OCI-M2 (cell line): Measurements from ENCODE around the gene MOB3B.
"Not testable (repeated sequence)": the region's sequence is repeated elsewhere in the genome, so short reads cannot be mapped to it uniquely, and the experiment has no call there.

Experiments
- DNase-seq: peaks from one replicate; lab custom pipeline; 2025; ENCODE audit not compliant: unreplicated experiment; lab: John Stamatoyannopoulos, UW

The MOB3B gene

DNA sequence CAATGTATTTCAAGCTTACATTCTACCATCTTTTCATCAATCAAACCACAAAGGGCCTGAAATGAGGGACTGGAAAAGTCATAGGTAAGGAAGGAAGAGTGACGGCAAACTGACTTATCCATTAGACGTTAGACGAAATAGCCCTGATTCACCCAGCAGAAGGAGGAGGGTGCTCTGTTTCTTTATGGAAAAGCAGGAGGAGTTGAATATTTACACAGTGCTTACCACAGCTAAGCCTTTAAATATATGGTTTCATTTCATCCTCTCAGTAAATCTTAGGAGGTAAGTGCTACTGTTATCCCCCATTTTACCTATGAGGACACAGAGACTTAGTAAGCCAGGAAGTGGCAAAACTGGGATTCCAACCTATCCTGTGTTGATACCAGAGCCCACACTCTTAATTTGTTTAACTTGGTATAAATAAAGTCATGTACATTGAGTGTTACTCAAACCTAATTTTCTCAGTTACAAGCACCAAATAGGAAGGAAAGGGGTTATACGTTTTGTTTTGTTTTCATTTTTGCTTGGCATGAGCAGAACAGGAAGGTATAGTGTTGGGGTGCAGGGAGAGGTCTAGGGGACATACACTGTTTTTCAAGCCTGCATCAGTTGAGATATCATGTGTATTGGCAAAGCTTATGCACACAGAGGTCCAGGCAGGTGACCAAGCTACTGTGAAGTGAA, 103.6 kb downstream of the MOB3B start:
- DNase-seq, result no peak

- no peak for DNase-seq
Measured at GRCh38 chr9:27423915-27424710, 105.5 kb downstream of the MOB3B start.

DNA sequence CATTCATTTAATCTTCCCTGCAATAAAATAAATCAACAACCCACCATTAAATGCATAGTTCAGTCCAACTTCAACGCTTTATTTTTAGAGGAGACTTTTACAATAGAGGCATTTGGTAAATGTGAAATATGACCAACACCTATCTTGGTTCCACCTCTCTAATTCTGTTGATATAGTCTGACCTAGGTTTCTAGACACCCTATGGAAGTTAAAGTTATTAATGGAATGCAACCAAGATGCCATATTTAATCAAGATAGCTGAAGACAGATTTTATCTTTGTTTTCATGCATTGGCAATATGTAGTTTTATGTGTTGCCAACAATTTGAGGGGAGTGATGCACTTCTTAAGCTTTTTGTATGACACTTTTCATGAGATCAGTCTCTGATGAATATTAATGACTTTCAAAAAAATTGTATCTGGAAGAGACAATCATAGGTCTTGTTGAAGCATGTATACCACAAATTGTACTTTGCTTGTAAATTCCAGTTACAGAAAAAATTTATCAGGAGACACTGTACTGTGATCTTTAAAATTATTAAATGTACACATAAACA, 107.3 kb downstream of the MOB3B start:
- no peak for DNase-seq

- DNase-seq, result no peak
Measured at GRCh38 chr9:27421577-27421976, 108.0 kb downstream of the MOB3B start.

- DNase-seq, result not testable (repeated sequence)
Measured at GRCh38 chr9:27419558-27419957, 110.1 kb downstream of the MOB3B start.

GRCh38 chr9:27414220-27414761, 115.3 kb downstream of the MOB3B start:
- no peak for DNase-seq

DNA sequence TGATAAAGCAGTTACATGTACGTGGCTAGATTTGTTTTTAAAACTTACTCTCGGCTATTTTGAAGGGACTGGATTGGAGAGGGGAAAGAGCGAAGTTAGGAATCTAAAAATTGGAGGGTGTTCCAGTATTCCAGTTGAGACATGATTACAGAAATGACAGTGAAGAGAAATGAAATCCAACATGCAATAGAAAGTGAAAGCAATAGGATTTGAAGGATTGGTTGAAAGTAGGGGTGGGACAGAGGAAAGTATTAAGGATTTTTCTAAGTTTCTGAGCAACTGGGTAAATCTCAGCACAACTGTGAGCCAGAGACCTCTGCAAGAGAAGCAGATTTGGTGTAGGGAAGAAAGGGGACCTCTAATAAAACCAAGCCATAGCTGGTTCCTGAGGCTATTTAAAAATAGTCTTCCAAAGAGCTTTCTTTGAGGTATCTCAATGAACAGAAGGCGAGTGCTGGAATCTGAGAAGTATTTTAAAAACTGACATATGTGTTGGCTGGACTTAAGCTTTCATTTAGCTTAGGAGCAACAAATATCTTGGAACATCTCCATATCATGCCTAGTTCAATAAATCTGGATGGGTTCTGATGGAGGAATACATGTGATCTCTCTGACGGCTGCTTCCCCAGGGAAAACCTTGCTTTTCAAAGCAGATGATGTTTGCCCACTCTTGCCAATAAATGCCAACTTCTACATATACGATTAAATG, 115.9 kb downstream of the MOB3B start:
- DNase-seq, result no peak

GRCh38 chr9:27412963-27413362, 116.7 kb downstream of the MOB3B start:
- no peak for DNase-seq

DNA sequence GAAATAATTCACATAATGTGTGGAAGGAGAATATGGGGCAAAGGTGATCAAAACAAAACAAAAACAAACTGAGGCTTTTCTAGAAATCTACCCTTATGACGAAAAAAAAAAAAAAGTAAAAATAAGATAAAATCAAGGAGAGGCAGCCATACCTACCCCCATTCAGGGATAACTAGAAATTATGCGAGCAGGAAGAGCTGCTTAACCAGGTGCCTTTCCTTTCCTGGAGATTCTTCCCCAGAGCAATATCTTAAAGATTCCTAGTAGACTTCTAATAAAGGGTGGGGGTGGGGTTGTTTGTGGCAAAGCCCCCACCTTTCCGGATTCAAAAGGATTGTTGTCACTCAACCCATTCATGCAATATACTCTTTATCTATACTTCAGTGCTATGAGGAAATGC, 117.5 kb downstream of the MOB3B start:
- no peak for DNase-seq

DNA sequence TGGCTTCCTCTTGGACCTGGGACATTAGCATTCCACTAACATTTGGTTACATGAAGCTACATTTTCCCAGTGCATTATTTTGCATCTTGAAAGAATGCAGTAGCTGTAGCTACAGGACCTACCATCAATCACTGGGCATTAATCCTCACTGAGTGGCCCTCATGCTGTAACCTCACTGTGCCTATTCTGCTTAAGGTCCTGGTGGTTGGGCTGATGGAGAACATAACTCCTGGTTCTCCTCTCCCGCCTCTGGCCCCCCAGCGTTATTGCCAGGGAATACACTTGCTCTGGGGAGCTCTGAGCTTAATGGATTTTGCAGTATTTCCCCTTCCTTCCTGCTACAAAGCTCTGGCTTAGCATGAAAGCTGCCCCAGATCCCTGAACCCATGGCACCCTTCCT, 121.1 kb downstream of the MOB3B start:
- no peak for DNase-seq

GRCh38 chr9:27408001-27408400, 121.6 kb downstream of the MOB3B start:
- no peak for DNase-seq

GRCh38 chr9:27407491-27407890, 122.1 kb downstream of the MOB3B start:
- DNase-seq, result no peak

DNA sequence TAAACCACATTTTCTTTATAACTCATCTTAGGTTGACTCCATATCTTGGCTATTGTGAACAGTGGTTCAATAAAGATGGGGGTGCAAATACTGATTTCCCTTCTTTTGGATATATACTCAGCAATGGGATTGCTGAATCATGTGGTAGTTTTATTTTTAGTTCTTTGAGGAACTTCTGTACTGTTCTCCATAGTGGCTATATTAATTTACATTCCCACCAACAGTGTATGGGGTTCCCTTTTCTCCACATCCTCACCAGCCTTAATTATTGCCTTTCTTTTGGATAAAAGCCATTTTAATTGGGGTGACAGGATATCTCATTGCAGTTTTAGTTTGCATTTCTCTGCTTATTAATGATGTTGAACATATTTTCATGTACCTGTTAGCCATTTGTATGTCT, 125.0 kb downstream of the MOB3B start:
- DNase-seq, result no peak

DNA sequence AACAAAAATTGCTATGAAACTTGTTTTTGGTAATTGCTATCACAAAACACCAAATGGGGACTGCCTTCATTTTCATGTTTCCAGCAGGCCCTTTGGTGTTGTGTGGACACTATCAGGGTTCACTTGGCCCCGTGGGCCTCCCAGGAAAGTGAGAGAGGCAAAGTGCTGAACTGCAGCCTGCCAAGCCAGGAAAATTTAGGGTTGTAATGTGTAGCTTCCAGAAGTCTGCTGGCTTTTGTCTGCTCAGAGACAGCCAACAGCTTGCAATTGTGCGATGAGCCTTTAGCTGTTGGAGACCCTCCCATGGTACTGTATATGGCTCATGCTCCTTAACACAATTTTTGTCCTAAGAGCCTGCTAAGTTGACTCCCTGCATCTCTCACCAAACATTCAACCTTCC, 127.0 kb downstream of the MOB3B start:
- DNase-seq, result no peak

- no peak for DNase-seq
Measured at GRCh38 chr9:27400334-27400880, 129.2 kb downstream of the MOB3B start.

DNA sequence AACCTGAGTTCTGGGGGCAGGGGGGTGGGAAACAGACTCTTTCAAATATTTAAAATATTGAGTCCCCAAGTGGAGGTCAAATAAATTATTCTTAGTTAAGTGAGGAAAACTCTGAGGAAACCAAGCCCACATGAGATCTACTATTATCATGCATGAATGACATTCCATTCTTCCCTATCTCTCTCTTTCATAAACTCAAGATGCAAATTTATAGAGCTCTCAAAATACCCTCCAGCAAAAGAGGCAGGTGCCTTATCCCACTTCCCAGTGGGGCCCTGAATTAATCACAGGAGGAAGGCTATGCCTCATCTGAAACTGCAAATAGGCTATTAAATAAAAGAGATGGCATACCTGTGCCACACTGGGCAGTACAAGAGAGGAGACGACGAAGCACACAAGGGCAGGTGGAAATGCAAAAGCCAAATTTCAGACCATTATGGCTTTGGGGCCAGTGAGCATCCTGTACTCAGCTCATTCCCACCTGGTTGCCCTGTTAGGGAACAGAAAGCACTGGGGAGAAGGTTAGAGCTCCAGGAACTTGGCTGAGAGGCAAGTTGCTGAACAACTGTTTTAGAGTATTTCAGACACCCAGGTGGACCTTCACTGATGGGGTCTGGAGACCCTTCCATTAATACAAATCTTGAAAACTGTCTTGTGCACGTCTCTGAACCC, 130.5 kb downstream of the MOB3B start:
- DNase-seq, result no peak

DNA sequence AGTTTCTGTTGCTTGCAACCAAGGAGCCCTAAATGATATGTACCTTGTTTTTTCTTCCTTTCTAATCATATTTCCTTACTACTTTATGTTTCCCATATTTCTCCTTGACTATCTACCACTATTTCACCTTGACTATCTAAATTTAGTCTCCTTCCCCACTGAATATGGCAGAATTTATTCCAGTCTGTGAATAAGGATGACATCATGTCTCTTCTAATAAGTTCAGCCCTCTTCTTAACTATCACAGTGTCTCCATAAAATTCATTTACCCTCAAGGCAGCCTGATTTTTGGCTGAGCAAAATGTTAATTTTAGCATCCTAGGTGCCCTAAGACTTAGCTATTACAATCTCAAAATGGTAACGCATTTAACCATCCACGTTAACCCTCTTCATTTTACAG, 133.1 kb downstream of the MOB3B start:
- DNase-seq, result no peak

GRCh38 chr9:27395484-27395921, 134.1 kb downstream of the MOB3B start:
- no peak for DNase-seq

DNA sequence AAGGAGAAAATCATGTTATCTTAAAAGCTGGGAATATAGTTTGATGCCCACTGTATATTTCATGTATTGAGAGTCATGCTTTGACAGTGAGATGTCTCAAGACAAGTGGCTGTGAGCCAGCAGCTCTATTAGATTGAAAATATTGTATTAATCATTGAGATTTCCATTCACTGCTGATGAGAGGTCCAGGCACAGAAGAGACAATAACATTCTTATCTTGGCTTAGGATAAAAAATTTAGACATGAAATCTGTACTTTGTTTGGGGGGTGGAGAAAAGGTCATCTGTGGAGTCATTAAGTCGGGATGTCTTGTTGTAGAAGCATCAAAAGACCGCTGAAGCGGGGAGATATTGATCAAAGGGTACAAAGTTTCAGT, 134.8 kb downstream of the MOB3B start:
- DNase-seq, result no peak

DNA sequence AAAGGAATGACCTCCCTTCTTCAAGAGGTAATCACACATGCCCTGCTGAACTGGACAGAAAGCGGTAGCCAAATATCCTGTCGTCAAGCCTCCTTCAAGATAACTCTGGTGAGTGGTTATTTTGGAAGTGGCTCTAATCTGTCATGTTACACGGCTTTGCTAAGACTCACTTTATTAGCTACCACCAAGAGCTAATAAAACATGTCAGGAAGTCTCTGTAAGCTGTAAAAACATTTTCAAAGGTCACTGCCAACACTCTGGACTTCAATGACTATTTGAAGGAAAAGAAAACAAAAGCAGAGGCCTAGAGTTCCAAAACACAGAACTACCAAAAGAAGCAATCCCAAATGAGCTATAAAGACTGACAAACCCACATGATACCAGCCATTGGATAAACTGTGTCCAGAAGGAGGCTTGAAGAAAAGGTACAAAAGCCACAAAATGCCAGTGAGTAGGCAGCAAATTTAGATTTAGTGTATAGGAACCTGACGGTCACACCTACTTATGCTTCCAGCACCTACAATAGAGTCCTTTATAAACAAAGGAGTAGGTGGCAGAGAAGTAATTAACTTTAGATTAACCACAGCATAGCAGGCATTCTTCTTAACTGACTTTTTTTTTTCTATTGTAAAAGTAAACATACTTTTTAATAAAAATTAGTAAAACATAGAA, 135.3 kb downstream of the MOB3B start:
- no peak for DNase-seq
